Peyer's patch (tissue), 4 donors: ENCODE results near the gene LIPE. TPM values are rescaled to one million over a fixed set of nuclear protein-coding genes. Genes with fewer than 3 reads are reported as not detected.

Experiments used
- DNase-seq, 3 donors: peaks; one replicate each; pipeline ENCODE4 v3.0.0-alpha.2; 2017 to 2019
- H3K27ac ChIP-seq, 4 donors: fragments of 200-600 bp; sonication (generic); one replicate each; pipeline ENCODE4 v1.5.1; 2016 to 2019
- H3K27me3 ChIP-seq, 2 donors: fragments of 200-600 bp; sonication (generic); one replicate each; pipeline ENCODE4 v1.5.1; 2019
- H3K36me3 ChIP-seq, 3 donors: fragments of 200-600 bp; sonication (generic); one replicate each; pipeline ENCODE4 v1.5.1; 2016 to 2019
- H3K4me1 ChIP-seq, 4 donors: fragments of 200-600 bp; sonication (generic); one replicate each; pipeline ENCODE4 v1.5.1; 2016 to 2019
- H3K4me3 ChIP-seq, 4 donors: fragments of 200-600 bp; sonication (generic); 1 replicate in 3 of 4; 2 replicates in 1 of 4; pipeline ENCODE4 v1.5.1; 2016 to 2019; ENCODE audit warnings: mild to moderate bottlenecking in 1 of 4
- H3K9me3 ChIP-seq, 4 donors: fragments of 200-600 bp; sonication (generic); one replicate each; pipeline ENCODE4 v1.5.1; 2016 to 2019; ENCODE audit warnings: mild to moderate bottlenecking in 1 of 4
- CTCF ChIP-seq, 6 experiments: fragments of 450-650 bp in 4 of 6; fragments of 200-600 bp in 2 of 6; sonication (generic) in 1 of 6; IDR thresholded peaks; one replicate each; pipeline ENCODE4 v1.5.1; 2017 to 2019; ENCODE audit warnings: antibody characterized with exemption in 6 of 6, mild to moderate bottlenecking in 3 of 6, moderate library complexity in 1 of 6
- POLR2A ChIP-seq, 2 donors: fragments of 450-650 bp; IDR thresholded peaks; one replicate each; pipeline ENCODE4 v1.5.1; 2017; ENCODE audit warnings: antibody characterized with exemption in 2 of 2, mild to moderate bottlenecking in 2 of 2, moderate library complexity in 2 of 2
- total RNA-seq, 4 donors: library from RNA; depleted of rRNA; stranded (reverse); fragments of >200 nt; gene quantifications; one replicate each; pipeline ENCODE4 v1.1.0, GENCODE V29; 2016

The LIPE gene
- total RNA-seq, 4 donors from 2014 or later = 28.9 to 46.6 (median 34.8) TPM

GRCh38 chr19:42410371-42410770, 16.8 kb downstream of the LIPE start:
- no peak for TF ChIP-seq POLR2A (IDR thresholded peaks at IDR 0.05)
- TF ChIP-seq CTCF (IDR thresholded peaks at IDR 0.05) = no peak
- no peaks in the 10 kb centered on the region for H3K27me3 ChIP-seq
- no peak for DNase-seq
- H3K4me3 ChIP-seq = no peak overlapping the region
- peaks cover 0 to 22% (median 0%) of the 10 kb centered on the region in 3 donors for H3K36me3 ChIP-seq
- H3K9me3 ChIP-seq = no peaks in the 10 kb centered on the region
- no peaks in the 10 kb centered on the region for H3K4me1 ChIP-seq
- H3K27ac ChIP-seq = no peak overlapping the region

GRCh38 chr19:42409477-42409876, 17.7 kb downstream of the LIPE start:
- Histone ChIP-seq H3K4me1 (no peaks in the 10 kb centered on the region), H3K27me3 (no peaks in the 10 kb centered on the region), H3K9me3 (no peaks in the 10 kb centered on the region), H3K36me3 (peaks cover 0 to 25% (median 0%) of the 10 kb centered on the region in 3 donors), H3K27ac (no peak overlapping the region), H3K4me3 (no peak overlapping the region)
- DNase-seq = no peak
- TF ChIP-seq POLR2A (IDR thresholded peaks at IDR 0.05) (no peak), CTCF (IDR thresholded peaks at IDR 0.05) (no peak)

- Histone ChIP-seq H3K27me3 (no peaks in the 10 kb centered on the region), H3K4me3 (no peak overlapping the region), H3K4me1 (no peaks in the 10 kb centered on the region), H3K27ac (no peak overlapping the region), H3K36me3 (peaks cover 0 to 28% (median 0%) of the 10 kb centered on the region in 3 donors), H3K9me3 (no peaks in the 10 kb centered on the region)
- no peak for DNase-seq
- TF ChIP-seq CTCF (IDR thresholded peaks at IDR 0.05) (no peak), POLR2A (IDR thresholded peaks at IDR 0.05) (no peak)
Measured at GRCh38 chr19:42407816-42408175, 19.4 kb downstream of the LIPE start.

GRCh38 chr19:42407085-42407815, 19.9 kb downstream of the LIPE start:
- H3K27ac ChIP-seq = no peak overlapping the region
- H3K27me3 ChIP-seq = no peaks in the 10 kb centered on the region
- peaks cover 0 to 2% (median 0%) of the 10 kb centered on the region in 4 donors for H3K4me1 ChIP-seq
- peaks cover 0 to 28% (median 0%) of the 10 kb centered on the region in 3 donors for H3K36me3 ChIP-seq
- TF ChIP-seq POLR2A (IDR thresholded peaks at IDR 0.05) (no peak), CTCF (IDR thresholded peaks at IDR 0.05) (no peak)
- H3K9me3 ChIP-seq = no peaks in the 10 kb centered on the region
- no peak for DNase-seq
- no peak overlapping the region for H3K4me3 ChIP-seq

GRCh38 chr19:42406111-42406510, 21.1 kb downstream of the LIPE start:
- Histone ChIP-seq H3K4me3 (no peak overlapping the region), H3K9me3 (no peaks in the 10 kb centered on the region), H3K27me3 (no peaks in the 10 kb centered on the region), H3K27ac (no peak overlapping the region), H3K4me1 (peaks cover 0 to 6% (median 0%) of the 10 kb centered on the region in 4 donors), H3K36me3 (peaks cover 0 to 28% (median 0%) of the 10 kb centered on the region in 3 donors)
- TF ChIP-seq POLR2A (IDR thresholded peaks at IDR 0.05) = no peak
- TF ChIP-seq CTCF (IDR thresholded peaks at IDR 0.05) = no peak
- no peak for DNase-seq
